OCI-LY7 (cell line): Measurements from ENCODE around the gene TMEM219. TPM values are rescaled to one million over a fixed set of nuclear protein-coding genes. Genes with fewer than 3 reads are reported as not detected.

Experiments
- BruUV-seq: library from RNA; stranded (reverse); fragments of 400-500 nt; replicated peaks from 2 replicates; lab custom pipeline; 2021; lab: Mats Ljungman, UMichigan
- CTCF ChIA-PET: fragments of 300-600 bp; sonication (Branson Sonifier 250); formaldehyde crosslinking; loops from one replicate; lab custom pipeline; 2022; ENCODE audit warnings: antibody characterized with exemption; ENCODE audit not compliant: unreplicated experiment; lab: Charles Lee
- POLR2A ChIA-PET: fragments of 300-600 bp; sonication (Branson Sonifier 250); formaldehyde crosslinking; loops from one replicate; lab custom pipeline; 2022; ENCODE audit warnings: antibody characterized with exemption; lab: Charles Lee
- DNase-seq: peaks from one replicate; pipeline ENCODE4 v3.0.0-alpha.2; 2015; ENCODE audit warnings: low spot score
- H2AFZ ChIP-seq: fragments of 200-600 bp; sonication (generic), shearing (Covaris generic); 2 replicates; pipeline ENCODE4 v1.6.1; 2014; ENCODE audit warnings: mild to moderate bottlenecking, antibody characterized with exemption, low read length, moderate library complexity
- H3K27ac ChIP-seq: fragments of 200-600 bp; sonication (generic); 2 replicates; pipeline ENCODE4 v1.5.1; 2014; ENCODE audit warnings: mixed run types, low read depth, mild to moderate bottlenecking, moderate library complexity, low read length, inconsistent platforms; ENCODE audit not compliant: poor library complexity, severe bottlenecking
- H3K36me3 ChIP-seq: fragments of 200-600 bp; sonication (generic); 2 replicates; pipeline ENCODE4 v1.6.1; 2014; ENCODE audit warnings: mild to moderate bottlenecking, antibody characterized with exemption, low read length, moderate library complexity, mixed read lengths; ENCODE audit not compliant: insufficient read depth
- H3K4me1 ChIP-seq: fragments of 200-600 bp; sonication (generic); 2 replicates; pipeline ENCODE4 v1.5.1; 2014; ENCODE audit warnings: mild to moderate bottlenecking, low read length; ENCODE audit not compliant: insufficient read depth, poor library complexity, severe bottlenecking
- H3K4me2 ChIP-seq: fragments of 200-600 bp; sonication (generic); 2 replicates; pipeline ENCODE4 v1.6.1; 2014; ENCODE audit warnings: mild to moderate bottlenecking, low read length
- H3K4me3 ChIP-seq: fragments of 200-600 bp; sonication (generic); 2 replicates; pipeline ENCODE4 v1.5.1; 2014; ENCODE audit warnings: mild to moderate bottlenecking, low read depth, low read length; ENCODE audit not compliant: poor library complexity, severe bottlenecking
- H3K79me2 ChIP-seq: fragments of 200-600 bp; sonication (generic); 2 replicates; pipeline ENCODE4 v1.6.1; 2016; ENCODE audit warnings: low read depth, mild to moderate bottlenecking, low read length, moderate library complexity, mixed read lengths; ENCODE audit not compliant: insufficient read depth
- H3K9me2 ChIP-seq: fragments of 200-600 bp; sonication (generic); 2 replicates; pipeline ENCODE4 v1.6.1; 2016; ENCODE audit warnings: mild to moderate bottlenecking, low read length, mixed read lengths; ENCODE audit not compliant: insufficient read depth
- H3K9me3 ChIP-seq: fragments of 200-600 bp; sonication (generic); 2 replicates; pipeline ENCODE4 v1.6.1; 2014; ENCODE audit warnings: mild to moderate bottlenecking, mixed run types, low read length, mixed read lengths
- H4K20me1 ChIP-seq: fragments of 200-600 bp; sonication (generic); 2 replicates; pipeline ENCODE4 v1.6.1; 2014; ENCODE audit warnings: mild to moderate bottlenecking, antibody characterized with exemption, low read length, moderate library complexity, mixed read lengths; ENCODE audit not compliant: insufficient read depth
- EZH2phosphoT487 ChIP-seq: fragments of 200-600 bp; sonication (generic); IDR thresholded peaks from 2 replicates; pipeline ENCODE4 v1.6.1; 2018; ENCODE audit warnings: low read depth, borderline replicate concordance, mild to moderate bottlenecking, mixed run types, antibody characterized with exemption, low read length, moderate library complexity, mixed read lengths
- intact Hi-C: fragments of 100-400 bp; cut with micrococcal nuclease; formaldehyde crosslinking; loops from one replicate; pipeline ENCODE4 v1.10.0; 2022; ENCODE audit not compliant: unreplicated experiment
- total RNA-seq, 2 experiments: library from RNA; depleted of rRNA in 1 of 2; stranded (reverse); fragments of >200 nt in 1 of 2; shearing (Covaris generic) in 1 of 2; gene quantifications; 2 replicates each; pipeline ENCODE4 v1.2.3, GENCODE V29; 2014 to 2022
- TF ChIP-seq, protein P1 (sequence below): fragments of 200-600 bp; sonication (generic); conservative IDR thresholded peaks from 2 replicates; pipeline ENCODE4 v1.5.1; 2014; ENCODE audit warnings: mild to moderate bottlenecking, antibody characterized with exemption, low read length, moderate library complexity, mixed read lengths

The TMEM219 gene
- total RNA-seq, 2 experiments from 2014 or later, result 82.9 to 94.1 TPM

DNA sequence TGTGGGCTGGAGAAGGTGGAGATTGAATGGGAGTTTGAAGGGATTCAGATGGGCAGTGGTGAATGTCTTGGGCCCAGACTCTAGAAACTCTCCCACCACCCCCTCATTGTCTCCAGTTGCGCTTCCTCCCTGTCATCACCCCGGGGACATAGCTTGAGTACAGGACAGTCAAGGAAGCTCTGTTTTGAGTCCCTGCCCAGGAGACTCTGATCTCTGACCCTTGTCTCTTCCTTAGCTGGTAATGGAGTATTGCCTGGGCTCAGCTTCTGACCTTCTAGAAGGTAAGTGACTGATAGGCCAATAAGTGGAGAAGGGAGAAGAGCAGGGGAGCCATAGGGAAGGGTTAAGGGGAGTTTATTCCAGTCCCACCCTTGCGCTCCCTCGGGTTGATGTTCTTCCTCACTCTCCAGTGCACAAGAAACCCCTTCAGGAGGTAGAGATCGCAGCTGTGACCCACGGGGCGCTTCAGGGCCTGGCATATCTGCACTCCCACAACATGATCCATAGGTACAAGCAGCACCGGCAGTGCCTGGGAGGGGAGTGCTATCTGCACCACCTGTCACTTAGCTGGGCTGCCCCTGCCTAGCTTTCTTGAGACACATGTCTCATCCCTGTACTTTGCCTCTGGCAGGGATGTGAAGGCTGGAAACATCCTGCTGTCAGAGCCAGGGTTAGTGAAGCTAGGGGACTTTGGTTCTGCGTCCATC, 16.8 kb downstream of the TMEM219 start:
- Histone ChIP-seq H4K20me1 (0 out of 2 replicates have a peak, but pooled peaks cover 12% of the 10 kb centered on the region), H3K4me2 (no peak overlapping the region), H3K79me2 (peaks cover 34% of the 10 kb centered on the region), H3K4me3 (no peak overlapping the region), H2AFZ (no peak overlapping the region), H3K9me3 (no peaks in the 10 kb centered on the region), H3K4me1 (peaks cover 26% of the 10 kb centered on the region), H3K36me3 (peaks cover 63% of the 10 kb centered on the region), H3K27ac (no peak overlapping the region), H3K9me2 (no peaks in the 10 kb centered on the region)
- ChIA-PET POLR2A (interaction anchor here (1.1 kb wide), 1 partner anchor 16 kb away, joined by 4 read pairs; the partner anchor contains the start of gene HIRIP3), CTCF (no interaction called here)
- no peak for TF ChIP-seq EZH2phosphoT487
- TF ChIP-seq, protein P1, sequence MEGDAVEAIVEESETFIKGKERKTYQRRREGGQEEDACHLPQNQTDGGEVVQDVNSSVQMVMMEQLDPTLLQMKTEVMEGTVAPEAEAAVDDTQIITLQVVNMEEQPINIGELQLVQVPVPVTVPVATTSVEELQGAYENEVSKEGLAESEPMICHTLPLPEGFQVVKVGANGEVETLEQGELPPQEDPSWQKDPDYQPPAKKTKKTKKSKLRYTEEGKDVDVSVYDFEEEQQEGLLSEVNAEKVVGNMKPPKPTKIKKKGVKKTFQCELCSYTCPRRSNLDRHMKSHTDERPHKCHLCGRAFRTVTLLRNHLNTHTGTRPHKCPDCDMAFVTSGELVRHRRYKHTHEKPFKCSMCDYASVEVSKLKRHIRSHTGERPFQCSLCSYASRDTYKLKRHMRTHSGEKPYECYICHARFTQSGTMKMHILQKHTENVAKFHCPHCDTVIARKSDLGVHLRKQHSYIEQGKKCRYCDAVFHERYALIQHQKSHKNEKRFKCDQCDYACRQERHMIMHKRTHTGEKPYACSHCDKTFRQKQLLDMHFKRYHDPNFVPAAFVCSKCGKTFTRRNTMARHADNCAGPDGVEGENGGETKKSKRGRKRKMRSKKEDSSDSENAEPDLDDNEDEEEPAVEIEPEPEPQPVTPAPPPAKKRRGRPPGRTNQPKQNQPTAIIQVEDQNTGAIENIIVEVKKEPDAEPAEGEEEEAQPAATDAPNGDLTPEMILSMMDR, result no peak
- no peak for DNase-seq
- intact Hi-C loops, result no loop called here
- BruUV-seq, result no TSS peak

DNA sequence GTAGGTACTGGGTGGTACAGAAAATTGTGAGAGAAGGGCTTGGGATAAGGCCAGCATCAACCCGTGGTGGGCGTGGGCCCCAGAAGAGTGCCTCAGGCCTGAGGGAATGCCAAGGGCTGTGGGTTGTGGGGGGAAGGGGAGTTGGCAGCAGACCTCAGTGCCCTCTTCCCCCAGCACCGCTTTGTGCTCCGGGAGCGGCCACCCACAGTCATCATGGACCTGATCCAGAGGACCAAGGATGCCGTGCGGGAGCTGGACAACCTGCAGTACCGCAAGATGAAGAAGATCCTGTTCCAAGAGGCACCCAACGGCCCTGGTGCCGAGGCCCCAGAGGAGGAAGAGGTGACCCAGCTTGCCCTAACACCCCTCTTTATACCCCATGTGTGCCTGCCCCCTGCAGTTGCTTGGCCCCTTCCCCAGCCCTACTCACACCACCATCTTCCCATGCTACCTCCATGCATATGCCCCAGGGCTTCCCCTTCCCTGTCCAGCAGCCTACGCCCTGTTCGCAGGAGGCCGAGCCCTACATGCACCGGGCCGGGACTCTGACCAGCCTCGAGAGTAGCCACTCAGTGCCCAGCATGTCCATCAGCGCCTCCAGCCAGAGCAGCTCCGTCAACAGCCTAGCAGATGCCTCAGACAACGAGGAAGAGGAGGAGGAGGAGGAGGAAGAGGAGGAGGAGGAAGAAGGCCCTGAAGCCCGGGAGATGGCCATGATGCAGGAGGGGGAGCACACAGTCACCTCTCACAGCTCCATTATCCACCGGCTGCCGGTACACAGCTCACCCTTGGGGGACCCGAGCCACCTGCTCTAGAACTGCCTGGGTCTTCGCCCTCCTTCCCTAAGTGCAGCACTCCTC, 20.9 kb downstream of the TMEM219 start:
- BruUV-seq, result no TSS peak
- CTCF ChIA-PET, result no interaction called here

More for the DNA sequence above, 20.9 kb downstream of the TMEM219 start:
- no peak for TF ChIP-seq EZH2phosphoT487
- TF ChIP-seq, protein P1, result no peak
- no peaks in the 10 kb centered on the region for H4K20me1 ChIP-seq
- H3K9me2 ChIP-seq, result no peaks in the 10 kb centered on the region
- H3K36me3 ChIP-seq, result peaks cover 100% of the 10 kb centered on the region
- no peaks in the 10 kb centered on the region for H3K9me3 ChIP-seq
- H2AFZ ChIP-seq, result no peak overlapping the region
- no peaks in the 10 kb centered on the region for H3K79me2 ChIP-seq
- no peaks in the 10 kb centered on the region for H3K4me1 ChIP-seq
- DNase-seq, result no peak
- intact Hi-C loops, result no loop called here
- POLR2A ChIA-PET, result interaction anchor here (1.1 kb wide), 2 partner anchors 10 to 164 kb away, joined by 4 to 7 read pairs; partner anchors contain the start of gene TAOK2
- H3K4me2 ChIP-seq, result no peak overlapping the region
- no peak overlapping the region for H3K4me3 ChIP-seq
- no peak overlapping the region for H3K27ac ChIP-seq
